Activated CD4-positive, alpha-beta T cell treated with anti-CD3 and anti-CD28 coated beads, Interleukin-10, Interleukin-2, amounts not matched to agents 100 ng/mL and 50 ng/mL, durations not matched to agents 16 hours and 8 hours (primary cell): ENCODE measurements around the gene SLC22A1.
A peak's percentile ranks its signal among the peaks of the same experiment; 100 is the strongest.
"Not testable (repeated sequence)": the region's sequence is repeated elsewhere in the genome, so short reads cannot be mapped to it uniquely, and the experiment has no call there.

ENCODE experiments used
- DNase-seq: peaks from one replicate; pipeline ENCODE4 v3.0.0-alpha.2; 2020

The SLC22A1 gene

GRCh38 chr6:160121558-160121957, at the start of gene SLC22A1:
Gene SLC22A1 (plus strand): TSS chr6:160121815. CDS start chr6:160121936, 121 bp downstream.
- DNase-seq, result no peak

GRCh38 chr6:160073272-160073671, 48.3 kb upstream of the SLC22A1 start:
- DNase-seq, result no peak

- peak; percentile 33 for DNase-seq
Observed at GRCh38 chr6:160076009-160076408, 45.6 kb upstream of the SLC22A1 start.

- DNase-seq, result no peak
Observed at GRCh38 chr6:160077024-160077423, 44.6 kb upstream of the SLC22A1 start.

GRCh38 chr6:160077526-160077925, 44.1 kb upstream of the SLC22A1 start:
- DNase-seq, result no peak

- DNase-seq, result no peak
Observed at GRCh38 chr6:160078883-160079685, 42.5 kb upstream of the SLC22A1 start.

- DNase-seq, result no peak
Observed at GRCh38 chr6:160079686-160080043, 42.0 kb upstream of the SLC22A1 start.

- no peak for DNase-seq
Observed at GRCh38 chr6:160080097-160080496, 41.5 kb upstream of the SLC22A1 start.

GRCh38 chr6:160081398-160081797, 40.2 kb upstream of the SLC22A1 start:
- no peak for DNase-seq

- no peak for DNase-seq
Observed at GRCh38 chr6:160082627-160083026, 39.0 kb upstream of the SLC22A1 start.

- DNase-seq, result no peak
Observed at GRCh38 chr6:160084198-160084776, 37.3 kb upstream of the SLC22A1 start.

GRCh38 chr6:160085226-160085625, 36.4 kb upstream of the SLC22A1 start:
- no peak for DNase-seq

GRCh38 chr6:160085713-160086505, 35.7 kb upstream of the SLC22A1 start:
- no peak for DNase-seq

GRCh38 chr6:160086754-160087153, 34.9 kb upstream of the SLC22A1 start:
- DNase-seq, result no peak

GRCh38 chr6:160088069-160088783, 33.4 kb upstream of the SLC22A1 start:
- no peak for DNase-seq

- no peak for DNase-seq
Observed at GRCh38 chr6:160088784-160089533, 32.7 kb upstream of the SLC22A1 start.

- DNase-seq, result no peak
Observed at GRCh38 chr6:160089534-160089897, 32.1 kb upstream of the SLC22A1 start.

- DNase-seq, result not testable (repeated sequence)
Observed at GRCh38 chr6:160090442-160091239, 31.0 kb upstream of the SLC22A1 start.

GRCh38 chr6:160092176-160092575, 29.4 kb upstream of the SLC22A1 start:
- not testable (repeated sequence) for DNase-seq

GRCh38 chr6:160092602-160093001, 29.0 kb upstream of the SLC22A1 start:
- no peak for DNase-seq

GRCh38 chr6:160093061-160093460, 28.6 kb upstream of the SLC22A1 start:
- DNase-seq, result no peak

GRCh38 chr6:160093946-160094345, 27.7 kb upstream of the SLC22A1 start:
- DNase-seq, result no peak
